NCI-H460 (cell line): Measurements from ENCODE around the gene DPYSL5. TPM values are rescaled to one million over a fixed set of nuclear protein-coding genes. Genes with fewer than 3 reads are reported as not detected.

ENCODE experiments used
- DNase-seq: peaks from one replicate; pipeline ENCODE4 v3.0.0-alpha.2; 2016; ENCODE audit warnings: low read depth; ENCODE audit errors: extremely low read depth
- total RNA-seq: library from RNA; depleted of rRNA; stranded (reverse); fragments of >200 nt; shearing (Covaris generic); gene quantifications from 2 replicates; pipeline ENCODE4 v1.2.3, GENCODE V29; 2014; rRNA removed

The DPYSL5 gene
- total RNA-seq, 1 experiment from 2014 or later: 0.02 TPM

DNA sequence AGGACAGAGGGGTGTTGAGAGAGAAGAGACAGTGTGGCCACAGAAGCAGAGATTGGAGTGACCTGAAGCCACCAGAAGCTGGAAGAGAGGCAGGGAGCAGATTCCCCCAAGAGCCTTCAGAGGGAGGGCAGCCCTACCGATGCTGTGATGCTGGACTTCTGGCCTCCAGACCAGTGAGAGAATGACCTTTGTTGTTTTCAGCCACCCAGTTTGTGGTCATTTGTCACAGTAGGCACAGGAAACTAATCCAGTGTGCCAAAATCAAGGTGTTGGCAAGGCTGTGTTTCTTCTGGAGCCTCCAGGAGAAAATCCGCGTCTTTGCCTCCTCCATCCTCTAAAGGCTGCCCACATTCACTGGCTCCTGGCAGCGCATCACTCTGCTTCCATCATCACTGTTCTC is 137.9 kb downstream of the DPYSL5 start:
- no peak for DNase-seq

GRCh38 chr2:26986576-26986975 is 138.6 kb downstream of the DPYSL5 start:
- DNase-seq: no peak

DNA sequence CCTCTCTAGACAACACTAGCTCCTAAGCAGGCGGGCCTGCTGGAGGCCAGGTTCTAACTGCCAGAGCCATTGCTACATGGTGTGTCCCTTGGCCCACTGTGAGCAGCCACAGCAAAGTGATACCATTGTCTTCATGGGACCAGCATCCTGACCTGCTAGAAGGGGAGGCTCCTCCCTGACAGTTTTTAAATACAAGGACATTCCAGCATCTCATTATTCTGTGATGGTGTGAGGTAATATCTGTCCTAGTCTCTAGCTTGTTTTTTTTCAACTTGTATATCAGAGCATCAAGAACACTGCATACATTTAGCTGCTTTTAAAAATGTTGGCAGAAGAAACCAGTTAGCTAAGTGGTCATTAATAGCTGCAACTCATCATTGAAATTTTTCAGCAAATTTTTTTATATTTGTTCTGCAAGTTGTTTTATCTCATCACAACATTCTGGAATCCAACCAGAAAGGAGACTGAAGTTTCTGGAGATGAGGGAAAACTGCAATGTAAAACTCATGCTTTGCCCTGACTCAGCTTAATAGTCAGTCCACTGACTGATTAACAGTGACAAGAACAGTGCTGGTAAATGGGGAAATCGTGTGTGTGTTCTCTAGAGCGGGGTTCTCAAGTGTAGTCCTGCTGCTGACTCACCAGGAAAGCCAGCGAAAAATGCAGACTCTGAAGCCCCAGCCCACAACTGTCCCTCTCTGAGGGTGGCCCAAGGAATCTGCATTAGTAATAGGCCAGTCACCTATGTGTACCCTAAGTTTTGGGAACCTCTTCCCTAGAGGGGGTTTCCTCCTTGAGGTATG is 140.3 kb downstream of the DPYSL5 start:
- DNase-seq: no peak

GRCh38 chr2:26989156-26989555 is 141.2 kb downstream of the DPYSL5 start:
- DNase-seq: no peak

DNA sequence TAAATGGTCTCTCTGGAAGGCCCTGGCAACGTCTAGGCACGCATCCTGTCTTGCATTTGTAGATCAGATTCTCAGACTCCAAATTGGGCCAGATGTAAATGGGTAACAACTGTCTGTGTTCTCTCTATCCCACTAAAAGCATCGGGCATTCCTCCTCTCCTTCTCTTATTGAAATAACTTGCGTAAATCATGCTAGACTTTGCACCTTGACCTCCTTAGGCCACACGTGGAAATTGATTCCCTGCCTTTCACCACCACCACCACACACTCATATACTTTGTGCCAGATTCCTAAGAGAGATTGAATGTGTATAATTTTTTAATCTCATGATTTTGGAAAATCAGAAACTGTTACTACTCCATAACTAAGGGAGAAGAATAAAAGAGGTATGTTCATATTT is 143.8 kb downstream of the DPYSL5 start:
- DNase-seq: no peak

- DNase-seq: no peak
These were observed 145.8 kb downstream of the DPYSL5 start for GRCh38 chr2:26993768-26994167.

DNA sequence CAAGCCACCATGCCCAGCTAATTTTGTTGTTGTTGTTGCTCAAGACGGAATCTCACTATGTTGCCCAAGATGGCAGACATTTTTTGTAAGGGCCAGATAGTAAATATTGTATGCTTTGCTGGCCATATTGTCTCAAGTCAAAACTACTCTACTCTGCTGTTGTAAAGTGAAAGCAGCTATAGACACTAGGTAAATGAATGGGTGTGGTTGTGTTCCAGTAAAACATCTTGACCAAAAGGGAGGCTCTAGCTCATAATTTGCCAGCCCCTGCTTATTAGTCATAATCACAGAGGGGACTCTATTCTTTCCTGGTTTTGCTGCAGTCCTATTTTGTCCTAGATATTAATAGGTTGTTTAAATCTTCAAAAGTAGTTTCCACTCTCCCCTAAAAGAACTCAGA is 147.1 kb downstream of the DPYSL5 start:
- no peak for DNase-seq

- no peak for DNase-seq
These were observed 149.5 kb downstream of the DPYSL5 start for GRCh38 chr2:26997394-26997793.

DNA sequence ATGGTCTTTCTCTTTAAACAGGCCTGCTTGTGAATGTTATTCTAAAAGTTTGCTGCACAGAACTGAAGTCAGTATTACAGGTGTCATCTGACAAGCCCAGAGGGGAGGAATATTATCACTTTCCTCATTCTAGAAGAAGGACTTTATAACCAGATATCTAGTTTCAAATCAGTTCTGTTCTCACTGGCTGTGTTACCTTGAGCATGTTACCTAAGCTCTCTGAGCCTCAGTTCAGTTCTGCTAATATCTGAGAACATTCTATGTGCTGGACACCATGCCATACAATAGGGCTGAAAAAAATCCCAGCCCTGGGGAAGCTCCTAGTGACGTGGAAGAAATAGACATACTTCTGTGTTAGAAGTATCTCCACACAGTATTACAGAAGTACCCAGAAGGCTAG is 150.4 kb downstream of the DPYSL5 start:
- DNase-seq: no peak

Other genes starting within 250 kb of the DPYSL5 start
- gene CIB4, start 206.8 kb upstream of the DPYSL5 start, total RNA-seq: not detected in 2 replicates
- gene KCNK3, start 155.4 kb upstream of the DPYSL5 start, total RNA-seq: 0.87 and 1.2 TPM in 2 replicates
- gene SLC35F6, start 83.8 kb upstream of the DPYSL5 start, total RNA-seq: 48.6 and 48.9 TPM in 2 replicates
- 24.2 and 31.9 TPM in 2 replicates for gene CENPA, start 62.1 kb upstream of the DPYSL5 start, total RNA-seq
- 4.0 and 5.1 TPM in 2 replicates for gene MAPRE3, start 122.5 kb downstream of the DPYSL5 start, total RNA-seq
- 32.0 and 36.3 TPM in 2 replicates for gene TMEM214, start 184.8 kb downstream of the DPYSL5 start, total RNA-seq
- 35.4 and 39.5 TPM in 2 replicates for gene AGBL5, start 203.5 kb downstream of the DPYSL5 start, total RNA-seq
- 255 and 293 TPM in 2 replicates for gene OST4, start 223.5 kb downstream of the DPYSL5 start, total RNA-seq
- gene EMILIN1, start 230.5 kb downstream of the DPYSL5 start, total RNA-seq: 0.22 TPM in 1 of 2 replicates, not detected in the other
- 1.2 and 1.7 TPM in 2 replicates for gene KHK, start 238.6 kb downstream of the DPYSL5 start, total RNA-seq